Stromal cell of bone marrow (primary cell): ENCODE results near the gene CD96.
"Not testable (repeated sequence)": the region's sequence is repeated elsewhere in the genome, so short reads cannot be mapped to it uniquely, and the experiment has no call there.

Source experiments
- DNase-seq: peaks from one replicate; pipeline ENCODE4 v3.0.0-alpha.2; 2012; ENCODE audit warnings: low read depth

Gene CD96

DNA sequence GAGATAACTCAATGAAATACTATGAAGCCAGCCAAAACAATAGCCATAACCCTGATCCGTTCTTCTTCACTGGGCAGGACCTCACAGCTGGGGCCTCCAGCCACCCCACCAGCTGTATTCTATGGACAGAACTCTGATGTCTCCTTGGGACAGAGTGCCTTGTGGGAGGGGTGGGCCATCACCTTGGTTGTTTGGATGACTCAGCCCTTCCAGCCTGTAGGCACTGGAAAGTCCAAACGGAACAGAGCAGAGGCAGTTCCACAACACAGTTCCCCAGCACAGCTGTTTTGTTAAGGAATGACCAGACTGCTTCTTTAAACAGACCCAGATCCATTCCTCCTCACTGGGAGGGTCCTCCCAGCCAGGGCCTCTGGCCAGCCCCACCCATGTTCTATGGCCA, 85.1 kb downstream of the CD96 start:
- no peak for DNase-seq

DNA sequence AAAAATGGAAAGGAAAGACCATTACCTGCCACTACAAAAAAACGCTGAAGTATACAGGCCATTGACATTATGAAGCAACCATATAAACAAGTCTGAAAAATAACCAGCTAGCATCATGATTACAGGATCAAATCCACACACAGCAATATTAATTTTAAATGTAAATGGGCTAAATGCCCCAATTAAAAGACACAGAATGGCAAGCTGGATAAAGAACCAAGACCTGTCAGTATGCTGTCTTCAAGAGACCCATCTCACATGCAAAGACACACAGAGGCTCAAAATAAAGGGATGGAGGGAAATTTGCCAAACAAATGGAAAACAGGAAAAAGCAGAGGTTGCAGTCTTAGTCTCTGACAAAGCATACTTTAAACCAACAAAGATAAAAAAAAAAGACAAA, 87.0 kb downstream of the CD96 start:
- not testable (repeated sequence) for DNase-seq

DNA sequence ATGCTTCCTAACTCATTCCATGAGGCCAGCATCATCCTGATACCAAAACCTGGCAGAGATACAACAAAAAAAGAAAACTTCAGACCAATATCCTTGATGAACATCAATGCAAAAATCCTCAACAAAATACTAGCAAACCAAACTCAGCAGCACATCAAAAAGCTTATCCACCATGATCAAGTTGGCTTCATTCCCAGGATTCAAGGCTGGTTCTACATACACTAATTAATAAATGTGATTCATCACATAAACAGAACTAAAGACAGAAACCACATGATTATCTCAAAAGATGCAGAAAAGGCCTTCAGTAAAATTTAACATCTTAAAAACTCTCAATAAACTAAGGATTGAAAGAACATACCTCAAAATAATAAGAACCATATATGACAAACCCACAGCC, 88.6 kb downstream of the CD96 start:
- not testable (repeated sequence) for DNase-seq

DNA sequence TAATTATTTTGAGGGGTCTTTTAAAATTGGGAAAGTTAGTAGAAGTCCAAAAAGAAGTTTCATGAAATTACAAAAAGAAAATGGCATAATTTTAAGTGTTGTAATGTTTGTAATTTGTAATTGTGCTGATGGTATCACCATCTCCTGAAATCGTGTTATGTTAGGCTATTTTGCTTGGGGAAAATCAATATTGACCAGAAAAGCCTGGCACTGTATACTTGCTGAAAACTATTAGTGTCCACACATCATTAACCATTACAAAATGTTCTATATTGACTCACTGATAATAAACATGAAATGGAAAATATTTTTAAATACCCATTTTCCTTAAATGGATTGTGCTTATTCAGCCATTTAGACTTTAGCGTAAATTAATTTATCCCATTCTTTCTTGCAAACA, 93.4 kb downstream of the CD96 start:
- no peak for DNase-seq

DNA sequence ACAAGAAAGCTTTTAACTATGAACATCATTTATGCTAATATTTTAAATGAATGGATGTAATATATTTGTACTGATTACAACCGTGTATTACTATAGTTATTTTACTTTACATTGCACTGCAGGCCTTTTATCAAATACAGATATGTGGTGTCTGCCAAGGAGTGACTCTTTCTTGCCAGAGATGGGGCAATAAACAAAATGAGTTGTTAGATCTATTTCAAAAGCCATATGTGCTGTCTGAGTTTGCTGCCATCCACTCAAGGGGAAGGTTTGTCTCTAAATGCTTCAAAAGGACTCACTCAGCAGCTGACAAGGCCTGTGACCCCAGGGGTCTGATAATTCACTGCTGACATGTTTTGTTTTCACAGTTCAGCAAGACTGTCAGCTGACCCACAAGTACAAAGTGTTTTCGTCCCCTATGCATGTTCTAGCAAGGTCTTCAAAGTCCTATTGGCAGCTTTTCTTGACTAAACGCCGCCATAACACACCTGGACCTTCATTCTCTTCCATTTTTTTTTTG, 94.4 kb downstream of the CD96 start:
- DNase-seq: no peak

DNA sequence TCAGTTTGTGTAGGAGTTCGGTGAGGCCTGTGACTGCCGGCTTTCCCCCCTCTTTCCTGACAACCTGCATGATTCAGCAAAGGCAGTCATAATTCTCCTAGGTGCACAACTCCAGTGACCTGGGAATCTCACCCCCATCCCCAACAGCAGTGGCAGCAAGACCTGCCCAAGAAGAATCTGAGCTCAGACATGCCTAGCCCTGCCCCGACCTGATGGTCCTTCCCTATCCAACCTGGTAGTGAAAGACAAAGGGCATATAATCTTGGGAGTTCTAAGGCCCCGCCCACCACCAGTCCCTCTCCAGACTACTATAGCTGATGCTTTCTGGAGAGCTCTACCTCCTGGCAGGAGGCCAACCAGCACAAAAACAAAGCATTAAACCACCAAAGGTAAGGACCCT, 97.3 kb downstream of the CD96 start:
- DNase-seq: no peak

DNA sequence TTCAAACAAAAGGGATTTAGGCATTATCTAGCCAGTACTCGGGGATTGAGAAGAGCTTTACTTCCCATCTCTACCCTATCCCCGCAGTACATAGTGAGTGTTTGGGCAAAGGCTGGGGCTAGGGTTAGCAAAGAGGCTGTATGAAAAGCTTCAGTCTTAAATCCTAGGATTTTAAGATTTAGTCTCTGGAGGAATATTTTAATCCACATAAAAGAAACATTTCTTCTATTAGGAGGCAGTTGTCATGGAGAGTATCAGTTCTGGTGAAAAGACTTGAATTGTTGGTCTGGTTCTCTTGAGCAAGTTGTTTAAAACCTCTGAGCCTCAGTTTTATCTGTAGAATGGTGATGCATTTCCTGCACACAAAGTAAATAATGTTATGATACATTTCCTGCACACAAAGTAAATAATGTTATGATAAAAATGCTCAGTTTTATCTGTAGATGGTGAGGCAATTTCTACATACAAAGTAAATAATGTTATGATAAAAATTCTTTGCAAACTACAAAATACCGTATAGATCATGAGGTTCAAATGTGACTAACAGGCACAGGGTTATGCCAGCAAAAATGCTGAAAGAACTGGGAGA, 107.1 kb downstream of the CD96 start:
- no peak for DNase-seq

DNA sequence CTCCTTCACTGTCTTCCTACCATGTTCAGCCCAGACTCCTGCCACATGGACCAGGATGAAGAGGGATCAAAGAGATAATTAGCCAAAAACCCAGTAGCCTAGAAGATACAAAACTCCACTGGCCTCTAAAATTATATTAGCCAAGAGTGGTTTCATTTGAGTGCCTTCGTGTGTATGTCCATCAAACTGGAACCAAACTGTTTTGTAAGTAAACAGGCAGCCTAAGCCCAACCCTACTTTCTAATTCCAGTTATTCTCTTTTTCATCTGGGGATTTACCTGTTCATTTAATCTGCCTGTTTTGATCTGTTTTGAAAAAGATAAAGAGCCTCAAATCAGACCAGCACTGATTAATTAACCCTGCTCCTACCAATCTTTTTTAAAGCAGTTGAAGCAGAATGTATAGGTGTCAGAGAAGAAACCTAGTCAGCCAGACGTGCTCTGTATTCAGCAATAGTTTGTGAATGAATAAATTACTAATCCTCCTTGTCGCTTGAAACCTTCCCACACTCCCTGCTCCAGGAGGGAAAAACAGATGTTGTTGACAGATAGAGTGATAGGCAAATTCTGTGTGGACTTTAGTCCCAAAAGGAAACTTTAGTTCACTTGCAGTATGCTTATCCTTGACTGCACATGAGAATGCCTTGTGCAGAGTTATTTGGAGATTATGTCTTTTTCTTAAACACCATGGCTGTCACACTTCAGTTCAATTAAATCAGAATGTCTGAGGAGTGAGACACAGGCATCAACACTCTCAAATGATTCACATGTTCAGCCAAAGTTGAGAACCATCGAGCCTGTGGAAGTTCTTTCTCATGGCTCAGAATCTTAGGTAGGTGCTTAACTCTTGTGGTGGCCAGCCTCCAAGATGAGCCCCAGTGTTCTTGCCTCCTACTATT, 108.6 kb downstream of the CD96 start:
- no peak for DNase-seq

DNA sequence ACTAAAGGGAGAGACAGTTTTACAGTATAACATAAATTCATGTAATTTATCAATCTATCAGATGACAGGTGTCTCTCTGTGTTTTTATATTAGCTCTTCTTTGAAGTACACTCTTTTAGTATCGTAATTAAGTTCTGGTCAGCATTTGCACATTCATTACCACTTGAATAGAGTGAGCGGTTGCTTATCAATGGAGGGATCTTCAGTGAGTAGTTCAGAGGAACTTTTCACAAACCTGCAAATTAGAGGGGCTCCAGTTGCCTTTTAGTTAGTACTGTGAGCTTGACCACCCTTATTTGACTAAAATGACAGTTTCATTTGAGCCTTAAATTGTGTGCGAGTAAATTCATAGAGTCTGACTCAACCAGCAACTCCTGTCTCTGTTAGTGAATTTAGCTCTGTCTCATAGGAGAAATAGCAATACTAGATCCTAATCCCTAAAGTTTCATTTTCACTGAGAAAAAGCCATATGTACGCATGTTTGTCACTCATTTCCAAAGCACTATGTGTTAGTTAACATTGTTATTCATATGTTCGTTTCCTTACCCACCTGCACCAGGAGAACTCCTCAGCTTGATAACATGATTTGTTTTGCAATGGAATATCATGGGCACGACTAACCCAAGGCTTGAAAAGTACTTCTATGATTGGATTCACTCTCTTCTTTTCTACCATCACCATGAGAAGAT, 110.6 kb downstream of the CD96 start:
- no peak for DNase-seq

DNA sequence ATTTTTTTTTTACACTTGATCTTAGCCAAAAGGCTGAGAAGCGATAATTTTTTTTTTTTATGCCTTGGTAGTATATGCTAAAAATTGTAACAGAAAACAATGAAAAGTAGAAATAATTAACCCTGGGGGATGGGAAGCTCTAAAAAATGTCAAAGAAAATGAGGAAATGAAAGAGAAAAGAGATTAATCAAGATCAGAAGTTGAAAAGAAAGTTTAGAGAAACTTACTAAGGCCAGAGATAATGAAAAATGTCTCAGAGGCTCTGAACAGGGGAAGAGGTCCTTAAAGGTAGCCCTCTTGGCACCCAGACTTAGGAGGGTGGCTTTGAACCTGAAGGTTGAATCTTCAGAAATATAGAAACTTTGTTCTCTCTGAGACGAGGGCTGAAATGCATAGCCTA, 111.8 kb downstream of the CD96 start:
- no peak for DNase-seq

DNA sequence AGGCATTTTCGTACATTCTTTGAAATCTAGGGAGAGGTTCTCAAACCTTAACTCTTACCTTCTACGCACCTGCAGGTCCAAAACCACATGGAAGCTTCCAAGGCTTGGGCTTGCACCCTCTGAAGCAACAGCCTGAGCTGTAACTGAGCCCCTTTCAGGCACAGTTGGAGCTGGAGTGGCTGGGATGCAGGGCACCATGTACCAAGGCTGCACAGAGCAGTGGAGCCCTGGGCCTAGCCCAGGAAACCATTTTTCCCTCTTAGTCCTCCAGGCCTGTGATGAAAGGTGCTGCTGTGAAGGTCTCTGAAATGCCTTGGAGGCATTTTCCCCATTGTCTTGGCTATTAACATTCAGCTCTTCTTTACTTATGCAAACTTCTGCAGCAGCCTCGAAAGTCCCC, 120.0 kb downstream of the CD96 start:
- DNase-seq: no peak

DNA sequence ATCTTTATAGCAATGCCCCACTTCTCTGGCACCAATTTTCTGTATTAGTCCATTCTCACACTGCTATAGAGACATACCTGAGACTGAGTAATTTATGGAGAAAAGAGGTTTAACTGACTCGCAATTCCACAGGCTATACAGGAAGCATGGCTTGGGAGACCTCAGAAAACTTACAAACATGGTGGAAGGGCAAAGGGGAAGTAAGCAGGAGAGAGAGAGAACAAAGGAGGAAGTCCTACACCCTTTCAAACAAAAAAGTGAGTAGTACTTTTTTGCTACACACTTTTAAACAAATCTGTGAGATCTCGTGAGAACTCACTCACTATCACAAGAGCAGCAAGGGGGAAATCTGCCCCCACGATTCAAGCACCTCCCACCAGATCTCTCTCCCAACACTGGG, 120.9 kb downstream of the CD96 start:
- DNase-seq: no peak

DNA sequence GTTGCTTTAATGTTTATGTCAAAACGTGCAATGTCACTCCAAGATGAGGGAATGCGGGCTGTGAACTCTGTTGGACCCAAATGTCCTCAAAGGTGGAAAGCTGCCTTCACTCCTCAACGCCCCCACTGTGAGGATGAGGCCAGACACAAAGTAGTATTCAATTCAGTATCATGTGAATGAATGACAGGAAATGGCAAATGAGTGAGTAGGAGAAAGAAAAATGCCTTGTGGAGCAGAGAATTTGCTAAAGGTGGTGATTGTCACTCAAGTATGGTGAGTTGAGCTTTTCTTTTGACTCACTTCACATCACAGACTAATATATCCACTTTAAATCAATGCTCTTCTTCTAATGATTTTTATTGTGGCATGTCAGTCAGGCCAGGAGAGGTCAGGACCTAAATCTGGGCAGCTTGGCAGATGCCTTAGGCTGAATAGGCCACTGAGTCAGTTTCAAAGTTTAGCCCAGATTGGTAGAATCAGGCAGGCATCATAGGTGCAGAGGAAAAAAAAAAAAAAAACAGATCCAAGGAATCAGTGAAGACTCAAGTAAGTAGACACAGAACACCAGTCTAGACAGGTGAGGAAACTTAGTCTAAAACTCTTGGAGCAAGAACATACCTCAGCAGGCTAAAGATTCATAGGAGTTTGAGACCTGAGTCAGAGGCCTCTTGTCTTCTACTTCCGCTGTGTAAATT, 124.2 kb downstream of the CD96 start:
- DNase-seq: no peak

DNA sequence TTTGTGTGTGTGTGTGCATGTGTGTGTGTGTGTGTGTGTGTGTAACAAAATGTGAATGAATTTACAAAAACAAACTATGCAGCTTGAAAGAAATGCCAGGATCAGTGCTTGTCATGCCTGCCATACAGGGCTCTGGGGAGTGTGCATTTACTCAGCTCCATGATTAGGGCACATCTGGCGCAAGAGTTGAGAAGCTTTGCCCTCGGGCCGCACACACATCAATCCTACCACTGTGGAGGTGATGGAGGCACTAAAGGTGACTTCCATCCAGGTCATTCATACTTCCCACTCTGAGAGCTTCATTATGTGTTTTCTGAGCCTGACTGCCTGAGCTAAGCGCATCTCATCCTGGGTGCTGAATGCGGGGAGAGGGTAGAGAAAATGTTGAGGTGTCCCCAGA, 125.2 kb downstream of the CD96 start:
- DNase-seq: no peak

DNA sequence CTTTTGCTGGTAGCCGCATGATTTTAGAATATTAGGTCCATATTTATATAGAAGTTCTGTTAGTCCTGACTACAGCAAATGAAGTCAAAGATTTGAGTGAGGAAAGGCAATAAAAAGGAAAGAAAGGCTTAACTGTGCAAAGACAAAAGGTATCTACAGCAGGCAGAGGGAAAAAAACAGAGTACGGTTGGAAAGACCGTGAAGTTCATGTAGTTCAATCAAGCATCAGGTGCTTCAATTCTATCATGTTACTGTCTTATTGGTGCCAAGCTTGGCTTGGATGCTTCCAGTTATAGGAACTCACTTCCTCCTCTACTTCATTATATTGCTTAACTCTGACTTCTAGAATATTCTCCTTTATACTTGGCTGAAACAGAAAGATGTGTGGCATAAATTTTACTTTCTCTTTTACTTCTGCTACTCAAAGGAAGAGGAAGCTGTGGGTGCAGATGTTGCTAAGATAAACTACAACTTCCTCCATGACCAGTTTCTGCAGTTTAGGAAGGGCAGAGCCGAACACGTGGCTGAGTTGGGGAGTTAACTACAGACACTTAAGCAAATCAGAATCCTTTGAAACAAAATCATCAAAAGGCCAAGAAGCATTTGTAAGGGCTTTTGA, 125.7 kb downstream of the CD96 start:
- DNase-seq: no peak

DNA sequence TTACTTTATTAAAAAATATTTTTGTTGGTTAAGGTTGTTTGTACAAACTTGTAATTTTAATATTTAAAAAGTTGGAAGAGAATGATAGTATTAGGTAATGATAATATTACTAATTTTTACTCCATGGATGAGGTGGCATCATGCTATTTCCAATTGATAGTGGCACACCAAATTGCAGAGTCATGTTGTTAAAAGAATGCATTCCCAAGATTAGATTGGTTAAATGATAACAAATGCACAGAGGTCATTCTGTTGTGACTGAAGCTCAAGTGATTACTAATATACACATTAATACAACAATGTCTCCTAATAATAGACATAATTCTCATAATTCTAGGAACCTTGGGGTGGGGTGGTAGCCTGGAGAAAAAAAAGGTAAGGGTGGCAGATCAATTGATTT, 126.3 kb downstream of the CD96 start:
- no peak for DNase-seq

DNA sequence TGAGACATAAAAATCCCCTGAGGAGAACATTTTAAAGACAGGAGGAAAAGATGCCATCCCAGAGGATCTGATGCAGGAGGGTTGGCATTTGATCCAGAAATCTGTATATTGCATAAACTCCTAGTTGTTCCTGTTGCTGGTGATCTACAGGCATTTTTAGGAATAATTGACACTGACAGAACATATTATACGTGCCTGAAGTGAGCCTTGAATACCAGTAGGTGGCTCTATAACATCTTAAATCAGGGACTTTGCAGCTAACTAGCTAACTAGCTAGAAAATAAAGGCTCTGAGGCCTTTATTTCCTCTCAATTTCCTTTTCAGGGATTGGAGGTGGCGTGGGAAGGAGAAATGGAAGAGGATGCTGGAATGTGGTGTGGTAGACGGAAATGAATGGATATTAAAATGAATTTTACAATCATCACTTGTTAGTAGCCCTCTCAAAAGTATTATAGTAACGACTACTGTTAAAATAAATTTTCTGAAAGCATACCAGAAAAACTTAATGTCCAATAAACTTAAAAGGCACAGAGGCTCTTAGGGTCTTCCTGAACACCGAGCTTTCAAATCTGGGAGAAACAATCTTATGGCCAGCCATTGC, 127.0 kb downstream of the CD96 start:
- peak; percentile 45 for DNase-seq

DNA sequence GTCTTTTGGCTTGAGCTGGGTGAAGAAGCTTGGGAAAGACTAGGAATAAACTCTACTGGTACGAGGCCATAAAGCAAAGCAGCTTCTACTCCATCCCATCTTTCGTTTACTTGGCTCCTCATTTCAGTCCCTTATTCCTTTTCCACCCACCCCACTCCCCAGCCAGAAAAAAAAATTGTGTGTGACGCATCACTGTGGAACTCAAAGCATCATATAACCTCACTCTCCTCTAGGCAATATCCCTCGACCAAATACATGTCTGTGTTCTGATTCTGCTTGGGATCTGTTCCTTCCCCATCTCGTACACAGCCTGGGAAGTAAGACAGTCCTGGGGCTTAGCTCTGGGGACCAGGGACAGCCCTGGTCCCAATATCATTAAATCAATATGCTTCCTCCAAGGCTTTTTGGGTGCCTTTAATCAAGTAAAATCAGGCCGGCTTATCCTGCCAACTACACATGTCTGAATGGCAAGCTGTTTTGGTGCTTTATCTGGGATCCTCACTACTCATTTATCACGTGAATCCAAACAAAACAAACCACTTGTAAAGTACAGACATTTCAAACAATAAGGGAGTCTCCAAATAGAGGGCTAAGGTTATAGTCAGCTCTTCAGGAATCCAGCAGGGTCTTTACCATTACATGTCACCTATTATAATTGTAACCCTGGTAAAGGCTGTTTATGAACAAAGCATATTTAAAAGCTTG, 128.1 kb downstream of the CD96 start:
- no peak for DNase-seq

DNA sequence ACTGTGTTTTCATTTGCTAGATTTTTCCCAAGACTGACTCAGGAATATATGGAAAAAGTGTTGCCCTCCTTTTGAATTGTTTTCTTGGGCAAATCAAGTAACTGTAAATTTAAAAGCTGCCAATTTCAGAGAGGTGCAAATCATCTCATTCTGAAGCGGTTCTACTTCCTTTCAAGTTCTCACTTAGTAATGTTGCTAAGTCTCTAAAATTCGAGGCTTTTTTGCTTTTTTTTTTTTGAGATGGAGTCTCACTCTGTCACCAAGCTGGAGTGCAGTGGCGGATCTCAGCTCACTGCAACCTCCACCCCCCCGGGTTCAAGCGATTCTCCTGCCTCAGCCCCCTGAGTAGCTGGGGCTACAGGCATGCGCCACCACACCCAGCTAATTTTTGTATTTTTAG, 130.5 kb downstream of the CD96 start:
- DNase-seq: not testable (repeated sequence)

DNA sequence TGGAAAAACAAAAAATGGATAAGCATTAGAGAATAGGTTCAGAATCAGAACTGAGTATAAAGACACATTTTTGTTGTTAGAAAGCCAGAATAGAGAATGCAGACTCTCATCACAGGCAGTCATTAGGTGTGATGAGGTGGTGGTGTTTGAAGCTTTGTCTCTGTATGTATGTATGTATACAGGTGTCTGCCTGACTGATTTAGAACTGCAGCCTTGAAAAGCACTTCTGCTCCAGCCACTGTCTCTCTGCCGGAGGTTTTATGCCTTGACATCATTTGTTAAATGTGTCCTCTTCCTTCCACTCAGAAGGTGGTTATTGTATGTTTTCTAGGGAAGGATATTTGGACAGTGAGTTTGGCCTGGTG, 133.8 kb downstream of the CD96 start:
- DNase-seq: no peak
